Measurements from ENCODE around the gene KANK2. TPM values are rescaled to one million over a fixed set of nuclear protein-coding genes. Genes with fewer than 3 reads are reported as not detected.

KANK2 gene
- total RNA-seq: 3.0 and 3.3 TPM in 2 replicates

DNA sequence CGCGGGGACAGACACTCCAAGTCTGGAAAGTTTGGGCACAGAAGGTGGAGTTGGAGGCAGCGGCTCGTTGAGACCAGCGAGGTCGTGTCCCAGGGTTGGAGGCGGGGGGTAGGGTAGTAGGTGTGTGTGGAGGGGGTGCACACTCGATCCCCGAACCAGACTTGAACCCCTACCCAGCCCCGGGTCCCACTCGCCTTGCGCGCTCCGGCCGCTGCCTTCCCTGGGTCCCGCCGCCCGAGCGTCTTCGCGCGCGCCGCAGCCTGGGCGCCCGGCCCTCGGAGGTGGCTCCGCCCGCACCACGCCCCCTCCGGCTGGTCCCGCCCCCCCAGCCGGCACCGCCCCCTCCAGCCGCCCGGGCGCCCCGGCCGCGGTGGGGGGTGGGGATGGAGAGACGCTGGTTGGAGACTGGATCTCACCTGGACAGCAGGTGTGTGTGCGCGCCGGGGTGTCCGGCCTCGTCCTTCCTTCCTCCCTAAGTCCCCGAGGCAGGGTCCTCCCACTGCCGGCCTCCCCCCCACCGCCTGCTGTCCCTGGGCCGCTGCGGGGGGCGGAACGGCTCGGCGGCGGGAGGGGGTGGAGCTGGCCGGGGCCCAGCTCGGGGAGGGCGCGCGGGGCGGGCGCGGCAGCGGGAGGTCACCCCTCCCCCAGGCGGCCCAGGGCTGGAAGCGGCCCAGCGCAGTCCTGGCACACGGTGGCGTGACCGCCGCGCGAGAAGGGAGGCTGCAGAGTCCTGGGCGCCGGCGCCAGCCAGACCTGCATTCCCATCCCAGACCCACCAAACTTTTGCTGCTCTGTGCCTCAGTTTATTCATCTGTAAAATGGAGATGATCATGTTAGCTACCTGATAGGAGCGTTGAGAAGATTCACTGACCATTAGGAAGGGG lies at the start of gene KANK2:
Gene KANK2 (minus strand): TSS at position 255 of the 884 bp plus-strand sequence. CDS start 3,034 bp downstream, outside the sequence.
- peak within 1 kb of the TSS; percentile 25 for H3K27ac Mint-ChIP-seq
- H3K36me3 Mint-ChIP-seq (ENCODE audit: low read depth): no peaks in the 10 kb centered on the region
- peak; percentile 93 for DNase-seq
- intact Hi-C loops (cut with micrococcal nuclease): loop anchor here (5.0 kb wide), 1 partner anchor 40 kb away; the partner anchor contains the start of gene SPC24
- peak within 1 kb of the TSS; percentile 84 for H3K4me3 Mint-ChIP-seq
- H3K9me3 Mint-ChIP-seq: no peaks in the 10 kb centered on the region
- peaks cover 13% of the 10 kb centered on the region for H3K27me3 Mint-ChIP-seq
- H3K4me1 Mint-ChIP-seq: peaks cover 7% of the 10 kb centered on the region

DNA sequence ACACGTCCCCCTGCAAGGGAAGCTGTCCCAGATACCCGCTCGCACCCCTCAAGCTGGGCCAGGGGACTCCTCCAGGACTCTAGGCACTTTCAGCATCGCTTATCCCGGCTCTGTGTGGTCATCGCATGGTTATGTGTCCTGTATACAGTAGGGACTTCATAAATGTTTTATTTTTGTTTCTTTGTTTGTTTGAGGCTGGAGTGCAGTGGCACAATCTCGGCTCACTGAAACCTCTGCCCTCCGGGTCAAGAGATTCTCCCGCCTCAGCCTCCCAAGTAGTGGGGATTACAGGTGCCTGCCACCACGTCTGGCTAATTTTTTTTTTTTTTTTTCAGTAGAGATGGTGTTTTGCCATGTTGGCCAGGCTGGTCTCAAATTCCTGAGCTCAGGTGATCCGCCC lies 49.6 kb upstream of the KANK2 start:
- Mint-ChIP-seq H3K4me1 (no peaks in the 10 kb centered on the region), H3K4me3 (no peak overlapping the region), H3K27ac (no peak overlapping the region), H3K36me3 (ENCODE audit: low read depth) (no peaks in the 10 kb centered on the region), H3K27me3 (peaks cover 2% of the 10 kb centered on the region), H3K9me3 (no peaks in the 10 kb centered on the region)
- DNase-seq: no peak
- intact Hi-C loops (cut with micrococcal nuclease): no loop called here

DNA sequence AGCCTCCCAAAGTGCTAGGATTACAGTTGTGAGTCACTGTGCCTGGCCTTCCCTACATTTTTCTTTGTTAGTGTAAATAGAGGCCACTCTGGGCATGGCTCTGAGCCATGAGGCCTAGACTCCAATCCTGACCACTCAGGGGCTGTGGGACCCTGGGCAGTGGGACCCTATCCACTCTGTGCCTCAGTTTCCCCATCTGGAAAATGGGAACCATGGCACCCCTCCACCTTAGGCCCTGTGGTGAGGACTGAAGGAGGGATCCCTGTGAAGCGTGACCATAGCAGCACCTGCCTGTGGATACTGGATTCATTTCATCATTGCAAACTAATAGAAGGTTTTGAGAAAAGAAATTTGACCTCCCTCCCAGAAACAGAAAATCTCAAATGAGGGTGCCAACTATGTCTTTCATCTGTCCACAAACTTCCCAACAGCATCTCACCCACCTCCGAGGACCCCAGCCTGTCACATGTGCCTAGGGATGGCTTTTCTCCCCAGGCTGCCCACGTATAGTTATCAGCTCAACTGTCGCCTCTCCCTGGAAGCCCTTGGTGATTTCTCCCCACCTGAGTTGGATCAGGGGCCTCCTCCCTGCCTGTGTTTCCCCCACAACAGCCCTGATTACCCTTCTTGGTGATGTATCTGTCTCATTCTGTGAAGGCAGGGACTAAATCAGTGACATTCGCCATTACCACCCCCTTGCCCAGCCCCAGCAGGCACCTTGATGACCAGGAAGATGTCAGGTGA lies 47.7 kb upstream of the KANK2 start:
- Mint-ChIP-seq H3K27ac (no peak overlapping the region), H3K9me3 (no peaks in the 10 kb centered on the region), H3K36me3 (ENCODE audit: low read depth) (no peaks in the 10 kb centered on the region), H3K4me1 (no peaks in the 10 kb centered on the region), H3K4me3 (no peak overlapping the region), H3K27me3 (peaks cover 2% of the 10 kb centered on the region)
- intact Hi-C loops (cut with micrococcal nuclease): no loop called here
- DNase-seq: no peak

DNA sequence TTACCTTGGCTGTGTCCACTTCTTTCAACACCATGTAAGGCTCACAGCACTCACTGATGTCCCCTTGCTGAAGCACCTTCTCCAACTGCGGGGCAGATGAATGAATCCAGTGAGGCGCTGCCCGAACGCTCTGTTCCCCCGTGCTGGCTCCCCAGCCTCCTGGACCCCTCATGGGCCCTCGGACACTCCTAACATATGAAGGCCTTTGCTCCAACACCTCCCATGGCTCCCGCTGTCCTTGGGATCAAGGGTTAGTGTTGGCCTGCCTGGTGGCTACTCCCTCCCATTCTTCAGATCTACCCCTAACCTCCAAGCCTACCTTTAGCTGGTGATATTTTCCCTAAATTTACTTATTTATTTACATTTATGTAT lies 46.4 kb upstream of the KANK2 start:
- no peak overlapping the region for H3K4me3 Mint-ChIP-seq

DNA sequence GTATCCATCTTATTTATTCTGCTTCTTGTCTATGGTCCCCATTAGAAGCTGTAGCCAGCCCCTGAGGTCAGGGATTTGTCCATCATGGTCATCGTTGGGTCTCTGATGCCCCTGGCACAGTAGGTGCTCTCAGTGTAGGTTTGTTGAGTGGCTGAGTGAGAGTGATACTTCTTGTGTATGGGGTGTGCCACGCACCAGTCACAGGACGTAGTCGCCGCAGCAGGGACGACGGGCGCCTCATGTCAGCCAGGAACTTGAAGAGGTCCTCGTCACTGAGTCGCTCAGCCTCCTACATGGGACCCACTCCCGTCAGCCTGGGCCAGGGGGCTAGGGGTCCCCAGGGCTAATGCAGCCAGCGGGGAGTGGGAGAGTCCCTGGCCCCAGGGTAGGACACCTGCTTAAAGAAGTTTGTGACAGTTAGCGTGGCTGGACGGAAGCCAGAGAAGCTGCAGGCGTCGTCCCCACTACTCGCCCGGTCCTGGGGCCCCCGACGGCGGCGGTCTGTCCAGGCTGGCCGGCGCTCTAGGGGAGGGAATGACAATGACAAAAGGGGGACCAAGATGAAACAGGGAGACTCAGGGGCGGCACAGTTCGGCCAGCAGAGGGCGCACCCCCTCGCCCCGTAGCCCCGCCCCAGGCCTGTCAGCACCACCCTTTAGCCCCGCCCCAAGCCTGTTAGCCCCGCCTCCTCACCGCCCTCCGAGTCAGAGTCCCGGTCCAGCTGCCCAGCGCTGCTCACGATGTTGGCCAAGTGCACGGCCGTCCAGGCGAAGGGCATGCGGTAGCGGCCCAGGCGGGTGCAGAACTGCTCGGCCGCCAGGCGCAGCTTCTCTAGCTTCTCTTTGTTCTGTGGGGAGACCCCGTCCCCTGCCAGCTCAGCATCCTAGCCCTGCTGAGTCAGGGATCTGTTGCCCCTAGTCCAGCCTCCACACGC lies 45.8 kb upstream of the KANK2 start:
- intact Hi-C loops (cut with micrococcal nuclease): no loop called here

More for the DNA sequence above, 46.4 kb upstream of the KANK2 start:
- no peak overlapping the region for H3K27ac Mint-ChIP-seq
- no peak for DNase-seq
- H3K27me3 Mint-ChIP-seq: peaks cover 2% of the 10 kb centered on the region
- intact Hi-C loops (cut with micrococcal nuclease): no loop called here
- H3K9me3 Mint-ChIP-seq: peaks cover 4% of the 10 kb centered on the region
- H3K4me1 Mint-ChIP-seq: no peaks in the 10 kb centered on the region
- no peaks in the 10 kb centered on the region for H3K36me3 Mint-ChIP-seq (ENCODE audit: low read depth)

DNA sequence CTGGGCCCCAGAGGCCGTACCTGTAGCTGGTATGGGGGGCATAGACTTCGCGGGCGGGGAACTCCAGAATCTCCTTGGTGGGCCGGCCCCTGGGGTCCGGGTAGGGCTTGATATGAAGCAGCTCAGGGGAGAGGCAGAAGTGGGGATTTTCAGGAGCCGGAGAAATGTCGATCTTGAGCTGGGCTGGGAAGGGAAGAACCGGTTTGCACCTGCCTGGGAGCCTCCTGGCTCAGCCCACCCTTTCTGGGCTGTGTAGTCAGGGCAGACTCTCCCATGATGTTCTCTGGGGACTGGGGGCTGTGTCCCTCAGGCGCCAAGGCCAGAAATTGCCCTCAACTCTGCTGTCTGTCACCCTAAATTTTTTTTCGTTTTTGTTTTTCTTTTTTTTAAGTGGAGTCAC lies 44.7 kb upstream of the KANK2 start:
- no peaks in the 10 kb centered on the region for H3K4me1 Mint-ChIP-seq
- peaks cover 4% of the 10 kb centered on the region for H3K9me3 Mint-ChIP-seq
- H3K4me3 Mint-ChIP-seq: no peak overlapping the region
- peaks cover 2% of the 10 kb centered on the region for H3K27me3 Mint-ChIP-seq
- no peak overlapping the region for H3K27ac Mint-ChIP-seq
- intact Hi-C loops (cut with micrococcal nuclease): no loop called here
- H3K36me3 Mint-ChIP-seq (ENCODE audit: low read depth): no peaks in the 10 kb centered on the region
- DNase-seq: no peak

More for the DNA sequence above, 45.8 kb upstream of the KANK2 start:
- no peak overlapping the region for H3K4me3 Mint-ChIP-seq
- no peak overlapping the region for H3K27ac Mint-ChIP-seq
- peaks cover 4% of the 10 kb centered on the region for H3K9me3 Mint-ChIP-seq
- no peaks in the 10 kb centered on the region for H3K36me3 Mint-ChIP-seq (ENCODE audit: low read depth)
- H3K4me1 Mint-ChIP-seq: no peaks in the 10 kb centered on the region
- peaks cover 2% of the 10 kb centered on the region for H3K27me3 Mint-ChIP-seq
- DNase-seq: peak; percentile 91

DNA sequence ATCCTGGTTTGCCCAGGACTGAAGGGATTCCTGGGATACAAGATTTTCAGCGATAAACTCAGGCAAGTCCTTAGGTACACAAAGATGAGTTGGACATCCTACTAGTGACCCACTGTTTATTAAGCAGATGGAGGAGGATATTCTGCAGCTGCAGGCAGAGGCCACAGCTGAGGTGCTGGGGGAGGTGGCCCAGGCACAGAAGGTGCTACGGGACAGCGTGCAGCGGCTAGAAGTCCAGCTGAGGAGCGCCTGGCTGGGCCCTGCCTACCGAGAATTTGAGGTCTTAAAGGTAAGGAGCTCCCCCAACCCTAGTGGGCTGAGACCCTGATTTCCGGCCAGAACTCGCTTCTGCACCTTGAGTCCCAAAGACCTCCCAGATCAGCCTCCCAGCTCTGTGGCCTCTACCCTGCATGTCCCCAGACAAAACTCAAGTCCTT lies 42.7 kb upstream of the KANK2 start:
- Mint-ChIP-seq H3K4me3 (no peak overlapping the region), H3K36me3 (ENCODE audit: low read depth) (no peaks in the 10 kb centered on the region), H3K27me3 (peaks cover 2% of the 10 kb centered on the region), H3K4me1 (no peaks in the 10 kb centered on the region), H3K27ac (no peak overlapping the region), H3K9me3 (peaks cover 4% of the 10 kb centered on the region)
- intact Hi-C loops (cut with micrococcal nuclease): no loop called here
- DNase-seq: no peak

DNA sequence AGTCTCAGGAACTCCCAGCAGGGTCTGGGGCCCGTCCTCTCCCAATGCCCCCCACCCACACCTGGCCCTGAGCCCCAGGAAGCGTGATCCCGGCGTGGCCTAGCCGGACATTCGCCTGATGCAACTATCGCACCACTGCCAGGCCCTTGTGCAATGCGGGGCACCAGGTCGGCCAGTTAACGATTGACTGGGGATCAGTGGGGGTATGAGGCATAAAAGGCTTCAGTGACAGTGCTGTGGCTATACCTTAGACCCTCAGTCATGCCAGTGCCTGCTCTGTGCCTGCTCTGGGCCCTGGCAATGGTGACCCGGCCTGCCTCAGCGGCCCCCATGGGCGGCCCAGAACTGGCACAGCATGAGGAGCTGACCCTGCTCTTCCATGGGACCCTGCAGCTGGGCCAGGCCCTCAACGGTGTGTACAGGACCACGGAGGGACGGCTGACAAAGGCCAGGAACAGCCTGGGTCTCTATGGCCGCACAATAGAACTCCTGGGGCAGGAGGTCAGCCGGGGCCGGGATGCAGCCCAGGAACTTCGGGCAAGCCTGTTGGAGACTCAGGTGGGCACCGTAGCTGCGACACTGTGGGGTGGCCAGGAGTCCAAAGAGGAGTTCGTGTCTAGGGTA lies 42.1 kb upstream of the KANK2 start, which contains the start of gene ANGPTL8:
Gene ANGPTL8 (plus strand): TSS at position 243 of the 624 bp plus-strand sequence. CDS start 19 bp downstream, at position 262.
- H3K4me1 Mint-ChIP-seq: no peaks in the 10 kb centered on the region
- H3K27me3 Mint-ChIP-seq: peaks cover 2% of the 10 kb centered on the region
- H3K4me3 Mint-ChIP-seq: no peak within 1 kb of the TSS
- H3K27ac Mint-ChIP-seq: no peak within 1 kb of the TSS
- peaks cover 4% of the 10 kb centered on the region for H3K9me3 Mint-ChIP-seq
- H3K36me3 Mint-ChIP-seq (ENCODE audit: low read depth): no peaks in the 10 kb centered on the region
- no peak for DNase-seq
- intact Hi-C loops (cut with micrococcal nuclease): no loop called here

DNA sequence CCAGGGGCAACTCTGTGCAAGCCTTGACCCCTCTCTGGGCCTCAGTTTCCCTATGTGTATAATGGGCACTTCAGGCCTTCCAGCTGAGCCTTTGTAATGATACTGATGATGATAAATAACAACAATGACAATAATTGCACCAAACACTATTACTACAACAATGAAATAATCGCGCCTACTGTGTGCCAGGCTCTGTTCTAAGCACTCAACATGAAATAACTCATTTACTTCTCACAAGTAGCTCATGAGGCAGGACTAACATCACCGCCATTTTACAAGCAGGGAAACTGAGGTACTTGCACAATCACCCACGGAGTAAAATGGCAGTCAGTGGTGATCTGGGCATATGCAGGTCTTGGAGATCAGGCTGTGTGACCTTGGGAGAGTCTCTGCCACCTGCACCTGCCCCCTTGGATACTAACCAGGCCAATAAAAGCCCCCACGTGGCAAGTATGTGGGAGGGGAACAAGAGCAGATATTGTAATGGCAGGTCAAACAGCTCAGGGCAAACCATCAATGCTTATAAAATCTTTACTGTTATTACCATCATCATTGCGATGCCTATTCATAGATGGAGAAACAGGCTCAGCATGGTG lies 41.5 kb upstream of the KANK2 start:
- DNase-seq: no peak
- intact Hi-C loops (cut with micrococcal nuclease): no loop called here
- Mint-ChIP-seq H3K4me1 (no peaks in the 10 kb centered on the region), H3K36me3 (ENCODE audit: low read depth) (no peaks in the 10 kb centered on the region), H3K4me3 (no peak overlapping the region), H3K9me3 (peaks cover 4% of the 10 kb centered on the region), H3K27ac (no peak overlapping the region), H3K27me3 (peaks cover 2% of the 10 kb centered on the region)

DNA sequence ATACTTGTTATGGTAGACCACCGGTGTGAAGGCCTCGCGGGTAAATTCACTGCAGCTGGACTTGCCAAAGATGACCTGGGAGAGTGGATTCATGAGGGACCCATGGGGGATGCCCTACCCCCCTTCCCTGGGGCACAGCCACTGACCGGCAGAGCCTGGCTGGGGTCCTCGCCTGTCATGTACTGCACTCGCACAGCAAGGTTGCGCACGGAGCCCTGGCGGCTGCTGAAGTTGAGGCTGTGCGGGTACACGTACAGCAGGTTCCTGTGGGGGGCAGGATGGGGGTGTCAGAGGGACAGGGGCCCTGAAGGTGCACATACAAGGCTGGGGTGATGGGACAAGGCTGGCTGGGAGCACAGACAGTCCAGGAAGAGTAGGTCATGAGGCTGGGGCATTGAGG lies 40.7 kb upstream of the KANK2 start:
- no peaks in the 10 kb centered on the region for H3K27me3 Mint-ChIP-seq
- H3K9me3 Mint-ChIP-seq: peaks cover 4% of the 10 kb centered on the region
- no peak overlapping the region for H3K27ac Mint-ChIP-seq
- no peak for DNase-seq
- no peak overlapping the region for H3K4me3 Mint-ChIP-seq
- intact Hi-C loops (cut with micrococcal nuclease): no loop called here
- H3K36me3 Mint-ChIP-seq (ENCODE audit: low read depth): no peaks in the 10 kb centered on the region
- no peaks in the 10 kb centered on the region for H3K4me1 Mint-ChIP-seq

DNA sequence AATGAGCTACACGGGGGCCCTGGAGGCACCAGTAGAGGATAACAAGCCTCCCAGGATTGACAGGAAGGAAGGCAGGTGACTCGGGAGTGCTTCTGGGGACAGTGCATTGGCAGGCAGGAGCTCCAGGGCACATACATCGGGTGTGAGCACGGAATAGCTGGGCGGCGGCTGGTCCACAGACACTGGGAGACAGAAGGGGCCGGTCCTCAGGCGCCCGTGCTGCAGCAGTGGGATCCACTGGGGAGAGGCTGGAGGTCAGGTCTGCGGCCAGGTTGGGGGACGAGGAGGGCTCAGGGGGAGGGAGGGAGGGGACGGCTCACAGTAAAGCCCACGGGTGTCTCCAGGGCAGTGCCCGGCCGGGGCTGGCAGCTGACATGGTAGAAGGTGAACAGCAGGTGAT lies 40.0 kb upstream of the KANK2 start:
- Mint-ChIP-seq H3K27me3 (no peaks in the 10 kb centered on the region), H3K4me1 (no peaks in the 10 kb centered on the region), H3K36me3 (ENCODE audit: low read depth) (no peaks in the 10 kb centered on the region), H3K9me3 (peaks cover 4% of the 10 kb centered on the region), H3K27ac (no peak overlapping the region), H3K4me3 (no peak overlapping the region)
- intact Hi-C loops (cut with micrococcal nuclease): no loop called here
- DNase-seq: no peak

DNA sequence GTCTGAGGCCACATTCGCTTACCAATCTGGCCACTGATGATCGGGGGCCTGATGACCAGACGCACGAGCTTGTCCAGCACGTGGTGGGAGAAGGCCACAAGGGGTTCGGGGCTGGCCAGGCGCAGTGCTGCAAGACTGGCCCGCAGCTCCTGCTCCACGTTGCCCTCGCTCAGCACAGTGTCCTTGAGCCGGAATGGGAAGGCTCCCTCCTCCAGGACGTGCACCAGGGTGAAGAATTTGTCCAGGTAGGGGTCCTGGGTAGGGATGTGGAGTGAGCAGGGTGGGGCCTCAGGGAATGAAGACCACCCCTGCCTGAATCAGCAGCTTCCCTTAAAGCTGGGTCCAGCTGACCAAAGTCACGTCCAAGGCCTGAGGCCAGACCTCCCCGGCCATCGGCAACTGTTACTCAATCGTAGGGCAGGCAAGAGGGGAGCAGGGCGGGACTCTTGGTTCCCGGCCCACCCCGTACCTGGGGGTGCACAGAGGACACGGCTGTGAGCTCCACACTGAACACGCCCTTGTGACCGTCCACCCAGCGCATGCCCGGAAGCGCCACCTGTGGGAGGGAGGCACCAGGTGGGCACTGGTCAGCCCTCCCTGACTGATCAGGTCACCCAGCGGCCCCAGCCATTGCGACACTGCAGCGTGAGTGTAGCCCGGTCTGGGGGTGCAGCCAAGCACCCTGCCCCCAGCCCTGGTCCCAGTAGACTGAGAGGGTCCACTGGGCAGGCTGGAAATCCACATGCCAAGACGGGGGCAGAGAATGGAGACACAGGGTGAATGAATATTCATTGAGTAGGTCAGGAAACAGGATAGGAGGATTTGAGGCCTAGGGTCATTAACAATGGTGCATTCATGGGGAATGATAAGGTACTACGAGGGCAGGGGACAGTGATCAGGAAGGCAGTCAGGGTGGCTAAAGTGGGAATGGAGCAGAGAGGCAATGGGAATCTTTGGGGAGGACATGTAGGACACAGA lies 39.3 kb upstream of the KANK2 start:
- no peak overlapping the region for H3K4me3 Mint-ChIP-seq

More for the DNA sequence above, 39.3 kb upstream of the KANK2 start:
- no peaks in the 10 kb centered on the region for H3K4me1 Mint-ChIP-seq
- no peaks in the 10 kb centered on the region for H3K36me3 Mint-ChIP-seq (ENCODE audit: low read depth)
- intact Hi-C loops (cut with micrococcal nuclease): no loop called here
- peaks cover 4% of the 10 kb centered on the region for H3K9me3 Mint-ChIP-seq
- no peak overlapping the region for H3K27ac Mint-ChIP-seq
- no peaks in the 10 kb centered on the region for H3K27me3 Mint-ChIP-seq
- DNase-seq: no peak
